ENCODE data around the gene SQSTM1.
"Not testable (repeated sequence)": the region's sequence is repeated elsewhere in the genome, so short reads cannot be mapped to it uniquely, and the experiment has no call there.

Gene SQSTM1

DNA sequence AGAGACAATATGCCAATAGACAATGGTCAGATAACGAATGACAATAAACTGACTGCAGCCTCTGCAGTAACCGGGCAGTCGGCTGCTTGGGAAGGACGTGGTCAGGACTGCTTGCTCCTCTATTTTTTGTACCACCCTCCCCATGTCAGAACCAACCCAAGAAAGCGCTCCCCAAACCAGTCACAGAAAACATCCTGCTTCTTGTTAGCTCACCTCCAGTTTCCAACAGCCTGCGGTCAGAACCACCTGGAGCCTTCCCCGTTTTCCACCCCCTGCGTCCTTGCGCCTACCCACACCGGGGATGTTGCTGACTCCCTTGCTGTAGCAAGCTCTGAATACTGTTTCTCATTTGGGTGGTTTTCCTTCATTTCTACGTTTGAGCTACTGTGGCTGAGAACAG lies 39.6 kb downstream of the SQSTM1 start:
- no peak for DNase-seq

DNA sequence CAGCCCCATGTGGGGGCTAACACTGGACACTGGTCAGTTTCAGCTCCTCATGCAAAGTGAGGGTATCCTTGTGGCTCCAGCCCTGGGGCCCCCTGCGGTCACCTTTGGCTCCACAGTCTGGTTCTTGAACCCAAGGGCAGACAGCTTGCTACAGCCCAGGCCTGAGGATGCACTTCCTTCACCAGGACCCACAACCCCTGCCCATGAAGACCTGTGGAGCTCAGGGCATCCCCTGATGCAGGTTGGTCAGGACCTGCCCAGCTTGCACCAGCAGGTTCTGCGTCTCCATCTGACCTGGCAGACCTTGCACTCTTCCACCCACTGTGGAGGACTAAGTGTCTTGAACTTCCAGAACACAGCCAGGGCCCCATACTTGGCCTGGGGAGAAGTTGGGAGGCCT lies 41.6 kb downstream of the SQSTM1 start:
- no peak for DNase-seq

DNA sequence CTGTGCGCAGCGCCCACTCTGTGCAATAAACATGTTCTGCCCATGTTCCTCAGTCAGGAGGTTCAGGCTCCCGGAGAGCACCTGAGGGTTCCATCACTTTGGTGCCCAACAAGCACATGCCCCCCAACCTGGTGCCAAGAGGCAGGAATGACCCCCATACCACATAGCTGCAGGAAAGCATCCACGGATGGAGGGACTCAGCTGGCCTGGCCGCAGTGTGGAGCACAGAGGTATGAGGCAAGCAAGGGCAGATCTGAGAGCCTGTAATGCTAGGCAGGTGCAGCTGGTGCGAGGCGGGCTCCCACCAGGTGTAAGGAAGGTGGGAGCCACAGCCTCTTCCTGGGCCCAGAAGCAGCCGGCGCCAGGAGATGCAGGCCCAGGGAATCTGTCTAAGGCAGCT lies 42.2 kb downstream of the SQSTM1 start:
- no peak for DNase-seq

DNA sequence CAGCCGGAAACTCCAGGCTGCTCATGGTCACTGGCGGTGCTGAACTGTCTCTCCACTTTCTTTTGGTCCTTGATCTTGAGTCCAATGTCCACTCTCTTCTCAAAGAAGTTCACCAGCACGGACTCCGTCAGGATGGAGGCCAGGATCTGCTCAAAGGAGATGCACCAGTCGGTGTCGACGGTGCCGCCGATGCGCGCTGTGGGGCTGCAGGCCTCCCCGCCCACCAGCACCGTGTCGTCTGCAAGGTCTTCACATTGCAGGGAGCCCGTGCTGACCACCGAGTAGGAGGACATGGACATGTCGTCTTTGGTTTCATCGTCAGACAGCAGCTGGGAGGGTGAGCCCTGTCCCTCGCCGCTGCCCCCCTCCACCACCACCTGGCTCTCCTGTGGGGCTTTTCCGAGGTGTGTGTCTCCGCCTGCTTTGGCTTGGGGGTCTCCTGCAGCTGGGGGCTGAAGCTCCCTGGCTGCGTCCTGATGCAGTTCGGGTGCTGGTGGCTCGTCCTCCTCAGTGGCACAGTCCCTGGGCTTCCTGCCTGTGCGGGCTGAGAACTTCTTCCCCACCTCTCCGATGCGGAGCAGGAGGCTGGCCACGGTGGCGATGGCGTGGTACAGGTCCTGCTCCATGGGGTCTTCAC lies 42.9 kb downstream of the SQSTM1 start:
- no peak for DNase-seq

DNA sequence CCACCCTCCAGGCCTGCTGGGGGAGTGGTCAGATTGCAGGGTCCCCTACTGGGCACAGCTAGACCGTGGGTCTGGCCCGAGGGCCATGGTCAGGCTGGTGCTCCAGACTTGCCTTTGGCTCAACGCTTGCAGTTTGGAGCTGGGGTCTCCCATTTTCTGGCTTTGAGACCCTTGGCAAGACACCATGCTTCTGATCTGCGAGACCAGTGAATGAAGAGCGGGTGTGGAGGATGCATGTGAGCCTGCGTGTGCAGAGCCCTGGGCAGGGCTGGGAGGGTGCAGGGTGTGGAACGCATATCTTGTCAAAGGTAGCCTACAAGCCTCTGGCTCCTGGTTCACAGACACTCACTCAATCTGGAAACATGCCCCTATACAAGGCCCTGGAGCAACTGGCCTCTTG lies 44.0 kb downstream of the SQSTM1 start:
- DNase-seq, result no peak

DNA sequence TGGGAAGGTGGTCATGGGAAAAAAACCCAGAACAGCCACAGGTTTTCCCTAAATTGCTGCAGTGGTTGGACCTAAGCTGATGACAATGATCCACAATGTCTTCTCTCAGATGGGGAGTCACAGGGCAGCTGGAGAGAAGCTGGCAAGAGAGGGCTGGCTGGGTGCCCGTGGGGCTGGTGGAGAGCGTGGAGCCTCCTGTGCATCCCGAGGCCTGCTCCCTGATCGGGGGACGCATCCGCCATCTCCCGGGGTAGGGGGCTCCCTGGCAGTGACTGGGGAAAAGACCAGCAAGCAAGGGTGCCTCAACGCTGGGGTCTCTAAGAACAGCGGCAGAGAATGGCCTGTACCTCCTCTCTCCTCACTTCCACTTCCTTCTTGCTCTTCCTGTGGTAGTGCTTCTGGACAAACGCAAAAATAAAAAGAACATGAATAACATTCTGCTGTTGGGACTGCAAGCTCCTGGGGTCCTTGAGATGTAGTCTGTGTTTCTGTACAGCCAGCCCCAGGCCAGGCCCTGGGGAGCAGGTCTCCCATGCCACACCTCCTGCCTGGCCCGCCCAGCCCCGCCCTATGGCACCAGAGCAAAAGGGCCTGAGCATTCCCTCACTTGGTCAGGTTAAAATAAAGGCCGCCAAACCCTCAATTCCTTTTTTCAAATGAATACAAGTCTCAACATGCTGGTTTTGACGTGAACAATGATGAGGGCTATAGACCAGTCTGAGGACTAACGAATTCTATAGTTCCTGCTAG lies 45.0 kb downstream of the SQSTM1 start:
- no peak for DNase-seq

DNA sequence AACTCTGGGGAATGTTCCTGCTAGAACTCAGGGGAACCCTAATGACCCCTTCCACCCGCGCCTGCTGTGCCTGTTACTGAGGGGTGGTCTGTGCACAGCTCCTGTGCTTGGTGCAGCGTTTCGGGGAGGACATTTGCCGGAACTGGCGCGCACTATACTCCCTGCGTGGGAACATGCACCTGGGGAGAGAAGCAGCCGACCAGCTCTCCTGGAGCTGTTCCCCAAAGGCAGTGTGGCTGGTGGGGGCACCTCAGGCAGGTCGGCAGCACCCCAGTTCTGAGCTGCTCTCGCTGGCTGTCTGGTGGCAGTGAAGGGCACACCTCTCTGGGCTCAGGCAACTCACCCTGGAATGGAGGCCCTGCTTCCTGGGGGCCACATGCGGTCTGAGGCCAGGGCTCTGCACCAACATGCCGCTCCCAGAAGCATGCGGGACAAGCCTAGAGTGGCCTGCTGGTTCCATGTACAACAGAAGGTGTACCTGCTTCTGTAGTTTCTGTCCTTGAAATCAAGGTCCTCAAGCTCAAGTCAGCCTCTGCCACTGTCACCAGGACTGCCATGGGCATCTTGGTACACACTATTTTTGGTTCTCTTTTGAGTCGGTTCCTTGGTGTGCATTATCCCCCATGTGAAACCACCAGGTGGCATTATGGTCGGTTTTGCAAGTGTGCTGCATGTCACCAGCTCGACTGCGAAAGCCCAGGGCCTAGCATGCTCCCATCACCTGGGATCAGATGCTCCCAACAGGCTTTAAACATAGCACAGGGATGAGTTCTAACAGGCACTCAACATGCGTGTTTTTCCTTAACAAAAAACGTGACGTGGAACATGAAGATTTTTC lies 45.8 kb downstream of the SQSTM1 start:
- DNase-seq, result no peak

DNA sequence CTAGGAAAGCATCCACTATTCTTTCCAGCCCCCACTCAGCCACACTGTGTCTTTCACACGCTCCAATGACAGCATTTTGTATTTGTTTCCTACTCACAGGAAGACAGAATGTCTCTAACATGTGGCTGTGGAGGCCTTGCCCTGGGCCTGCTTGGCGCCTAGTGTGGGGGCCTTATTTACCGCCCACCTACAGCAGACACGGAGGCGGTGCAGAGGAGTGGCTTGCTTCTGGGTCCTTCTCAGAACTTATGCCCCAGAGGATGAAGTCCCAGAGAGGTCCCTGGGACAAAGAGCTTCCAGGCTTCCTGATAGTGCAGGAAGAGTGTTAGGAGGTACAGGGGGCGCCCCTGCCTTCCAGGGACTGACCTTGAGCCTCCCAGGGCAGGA lies 46.4 kb downstream of the SQSTM1 start:
- no peak for DNase-seq

DNA sequence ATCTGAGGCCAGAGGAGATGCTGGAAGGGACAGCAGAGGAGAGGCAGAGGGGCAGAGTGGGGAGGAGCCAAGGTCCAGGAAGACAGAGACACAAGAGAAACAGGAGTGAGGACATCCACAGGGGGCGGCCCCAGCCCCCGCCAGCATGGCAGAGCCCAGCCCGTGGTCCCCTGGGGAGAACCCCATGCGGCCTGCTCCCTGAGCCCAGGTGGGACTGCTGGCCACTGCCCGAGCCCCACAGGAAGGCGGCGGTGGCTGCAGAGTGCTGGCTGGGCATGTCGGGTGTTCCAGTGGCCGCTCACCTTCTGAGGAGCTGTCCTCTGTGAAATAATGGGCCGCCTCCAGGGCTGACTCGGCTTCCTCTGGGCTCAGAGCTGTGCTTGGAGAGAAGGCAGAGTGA lies 46.8 kb downstream of the SQSTM1 start:
- no peak for DNase-seq

DNA sequence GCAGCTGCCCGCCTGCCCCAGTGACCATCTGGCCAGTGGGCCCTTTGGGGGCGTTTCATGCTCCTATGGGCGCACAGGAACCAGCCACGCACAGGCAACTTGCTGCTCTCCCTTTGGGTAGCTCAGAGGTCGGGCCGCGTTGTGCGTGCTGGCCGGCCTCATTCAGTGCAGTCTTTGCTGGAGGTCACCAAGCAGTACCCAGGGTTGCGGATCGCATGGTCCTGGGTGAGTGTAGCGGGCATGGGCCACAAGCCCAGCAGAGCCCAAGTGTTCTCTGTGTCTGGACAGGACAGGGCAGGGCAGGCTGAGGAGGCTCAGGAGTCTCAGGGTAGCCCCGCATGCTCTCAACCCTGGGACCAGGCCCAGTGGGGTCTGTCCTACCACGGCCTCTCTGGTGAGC lies 47.8 kb downstream of the SQSTM1 start:
- DNase-seq, result no peak

DNA sequence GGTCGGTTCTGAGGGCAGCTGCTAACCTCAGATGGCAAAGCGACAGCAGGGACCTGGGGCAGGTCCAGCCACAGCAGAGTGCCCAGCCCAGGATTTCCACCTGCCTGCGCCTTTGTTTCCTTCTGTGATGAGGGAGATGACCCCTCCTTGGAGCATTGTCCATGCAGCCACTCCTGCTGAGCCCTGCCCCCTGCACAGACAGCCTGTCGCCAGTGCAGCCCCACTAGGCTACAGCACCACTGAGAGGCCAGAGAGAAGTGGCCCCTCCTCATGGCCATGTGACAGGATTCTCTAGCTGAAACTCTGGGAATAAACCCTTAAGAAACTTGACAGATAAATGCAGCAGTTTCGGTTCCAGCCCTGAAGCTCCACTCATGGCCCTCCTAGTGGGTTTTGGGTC lies 48.4 kb downstream of the SQSTM1 start:
- no peak for DNase-seq

DNA sequence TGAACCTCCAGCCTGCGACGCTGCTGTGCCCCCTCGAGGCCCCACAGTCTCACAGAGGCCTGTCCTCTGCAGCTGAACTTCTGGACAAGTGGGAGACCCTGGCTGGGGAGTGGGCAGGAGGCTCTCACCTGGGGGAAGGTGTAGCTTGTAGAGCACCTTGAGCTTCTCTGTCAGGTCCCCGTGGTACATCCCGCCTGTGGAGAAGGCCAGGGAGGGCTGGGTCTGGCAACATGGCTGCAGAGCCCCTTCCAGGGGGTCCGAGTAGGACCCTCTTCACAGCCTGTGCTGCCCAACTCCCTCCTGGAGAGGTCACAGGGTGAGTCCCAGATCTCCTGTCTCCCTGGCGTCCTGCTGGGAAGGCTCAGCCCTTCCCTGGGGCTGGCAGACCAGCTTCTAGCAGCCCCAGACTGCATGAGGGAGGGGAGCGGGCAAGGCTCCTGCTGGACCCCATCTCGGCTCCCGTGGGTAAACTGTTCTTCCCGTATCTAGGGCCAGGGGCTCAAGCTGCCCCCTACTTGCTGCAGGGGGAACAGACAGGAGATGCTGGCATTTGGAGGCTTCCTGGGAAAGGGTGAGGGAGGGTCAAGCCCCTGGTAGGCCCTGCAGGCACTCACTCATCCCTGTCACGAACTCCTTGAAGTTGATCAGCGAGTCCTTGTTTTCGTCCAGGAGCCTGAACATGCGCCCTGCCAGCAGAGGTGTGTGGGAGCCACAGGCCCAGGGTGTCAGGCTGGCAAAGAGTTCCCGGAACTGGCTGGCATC lies 49.1 kb downstream of the SQSTM1 start:
- no peak for DNase-seq

DNA sequence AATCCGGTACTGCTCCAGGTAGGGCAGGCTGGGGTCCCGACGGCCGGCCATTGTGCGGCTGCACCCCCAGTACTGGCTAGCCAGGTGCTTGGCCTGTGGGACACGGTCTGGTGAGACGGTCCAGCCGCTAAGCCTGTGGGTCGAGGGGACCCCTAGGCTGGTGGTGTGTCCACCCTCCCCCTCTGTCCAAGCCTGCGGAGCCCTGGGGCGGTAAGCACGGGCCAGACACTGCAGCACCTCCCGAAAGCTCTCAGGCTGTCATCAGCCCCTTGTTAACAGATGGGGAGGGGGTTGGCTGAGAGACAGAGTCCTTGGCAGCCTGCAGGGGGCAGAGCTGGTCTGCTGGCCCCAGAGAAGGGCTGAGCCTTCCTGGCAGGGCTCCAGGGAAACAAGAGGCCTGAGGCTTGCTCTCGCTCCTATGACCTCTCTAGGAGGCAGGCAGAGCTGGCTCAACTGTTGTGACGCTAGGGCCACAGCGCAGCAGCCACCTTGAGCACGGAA lies 49.7 kb downstream of the SQSTM1 start:
- DNase-seq, result no peak

DNA sequence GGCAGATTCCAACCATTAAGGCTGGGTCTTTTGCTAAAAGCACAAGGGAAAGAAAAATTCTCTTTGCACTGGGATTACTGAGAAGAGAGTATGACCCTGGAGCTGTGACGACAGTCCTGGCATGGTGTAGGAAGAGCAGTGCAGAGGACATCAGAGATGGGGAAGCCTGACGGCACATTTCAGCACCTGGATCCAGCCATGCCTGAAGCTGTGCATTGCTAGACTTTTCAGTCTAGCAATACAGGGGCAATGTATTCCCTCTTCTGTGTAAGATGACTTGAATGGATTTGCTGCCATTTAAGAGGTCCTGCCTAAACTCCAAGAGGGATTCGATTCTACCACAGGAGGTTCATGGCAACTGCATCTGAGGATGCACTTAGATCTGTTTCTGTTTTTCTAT lies 50.2 kb downstream of the SQSTM1 start:
- no peak for DNase-seq

DNA sequence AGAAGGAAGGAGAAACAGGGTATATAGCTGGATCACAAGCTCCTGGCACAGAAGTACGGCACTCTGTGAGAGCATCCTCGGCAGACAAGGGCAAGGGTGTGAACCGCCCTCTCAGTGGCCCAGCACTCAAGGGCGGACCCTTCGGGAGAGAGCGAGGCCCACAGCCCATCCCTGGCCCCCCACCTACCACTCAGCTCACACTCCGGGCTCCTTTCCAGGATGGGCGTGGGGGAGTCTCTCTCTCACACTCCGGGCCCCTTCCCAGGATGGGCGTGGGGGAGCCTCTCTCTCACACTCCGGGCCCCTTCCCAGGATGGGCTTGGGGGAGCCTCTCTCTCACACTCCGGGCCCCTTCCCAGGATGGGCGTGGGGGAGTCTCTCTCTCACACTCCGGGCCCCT lies 50.8 kb downstream of the SQSTM1 start:
- not testable (repeated sequence) for DNase-seq

DNA sequence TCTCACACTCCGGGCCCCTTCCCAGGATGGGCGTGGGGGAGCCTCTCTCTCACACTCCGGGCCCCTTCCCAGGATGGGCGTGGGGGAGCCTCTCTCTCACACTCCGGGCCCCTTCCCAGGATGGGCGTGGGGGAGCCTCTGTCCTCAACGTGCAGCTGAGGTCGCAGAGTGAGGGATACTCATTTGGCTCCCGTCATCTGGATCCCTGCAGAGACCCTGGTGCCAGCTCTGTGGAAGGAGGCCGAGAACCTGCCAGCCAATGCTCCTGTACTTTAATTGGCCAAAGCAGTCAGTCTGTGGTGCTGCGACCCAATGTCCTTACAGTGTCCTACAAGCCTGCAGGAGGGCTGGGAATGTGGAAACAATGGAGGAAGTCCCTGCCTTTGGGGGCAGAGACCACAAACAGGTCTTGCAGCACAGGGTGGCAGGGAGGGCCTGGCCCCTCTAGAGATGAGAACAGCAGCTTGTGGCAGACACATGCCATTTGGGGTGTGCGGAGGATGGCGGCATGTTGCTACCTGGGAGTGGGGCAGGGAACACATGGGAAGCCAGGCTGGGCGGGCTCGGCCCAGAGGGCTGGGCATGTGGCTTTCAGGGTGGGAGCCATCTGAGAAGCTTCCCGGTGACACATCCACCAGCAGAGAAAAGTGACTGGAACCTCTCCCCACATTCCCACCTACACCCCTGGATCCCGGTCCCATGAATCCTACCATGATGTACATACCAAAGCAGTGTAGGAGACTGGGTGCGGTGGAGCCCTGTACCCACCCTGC lies 51.5 kb downstream of the SQSTM1 start:
- DNase-seq, result no peak

DNA sequence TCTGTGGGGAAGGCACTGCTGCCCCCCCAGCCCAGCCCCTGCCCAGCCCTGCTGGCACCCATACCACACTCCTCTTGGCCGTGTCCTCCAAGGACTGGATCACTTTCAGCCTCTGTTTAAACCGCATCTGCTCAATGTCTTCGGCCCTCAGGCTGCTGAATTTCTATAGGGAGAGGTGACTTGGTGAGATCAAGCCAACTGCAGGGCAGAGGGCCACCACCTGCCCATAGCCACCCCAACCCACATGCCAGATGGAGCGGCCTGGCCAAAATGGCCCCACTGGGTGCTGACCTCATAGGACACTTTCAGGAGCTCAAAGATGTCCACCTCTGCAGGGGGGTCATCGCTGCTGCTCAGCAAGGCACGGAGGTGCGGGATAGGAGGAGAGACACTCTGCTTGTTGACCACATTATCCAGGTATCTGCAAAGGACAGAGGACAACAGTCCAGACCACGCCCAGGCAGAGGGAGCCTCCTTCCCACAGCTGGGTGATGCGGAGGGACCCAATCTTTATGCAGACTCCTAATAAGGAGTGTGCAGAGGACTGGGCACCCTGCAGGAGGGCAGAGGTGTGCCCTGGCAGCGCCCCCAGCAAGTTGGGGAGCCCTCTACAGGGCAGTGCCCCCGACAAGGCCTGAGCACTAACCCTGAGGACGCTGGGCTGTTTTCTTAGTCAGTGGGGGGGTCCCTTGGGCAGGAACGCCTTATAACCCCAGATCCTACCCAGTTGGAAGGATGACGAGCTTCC lies 52.3 kb downstream of the SQSTM1 start:
- no peak for DNase-seq

DNA sequence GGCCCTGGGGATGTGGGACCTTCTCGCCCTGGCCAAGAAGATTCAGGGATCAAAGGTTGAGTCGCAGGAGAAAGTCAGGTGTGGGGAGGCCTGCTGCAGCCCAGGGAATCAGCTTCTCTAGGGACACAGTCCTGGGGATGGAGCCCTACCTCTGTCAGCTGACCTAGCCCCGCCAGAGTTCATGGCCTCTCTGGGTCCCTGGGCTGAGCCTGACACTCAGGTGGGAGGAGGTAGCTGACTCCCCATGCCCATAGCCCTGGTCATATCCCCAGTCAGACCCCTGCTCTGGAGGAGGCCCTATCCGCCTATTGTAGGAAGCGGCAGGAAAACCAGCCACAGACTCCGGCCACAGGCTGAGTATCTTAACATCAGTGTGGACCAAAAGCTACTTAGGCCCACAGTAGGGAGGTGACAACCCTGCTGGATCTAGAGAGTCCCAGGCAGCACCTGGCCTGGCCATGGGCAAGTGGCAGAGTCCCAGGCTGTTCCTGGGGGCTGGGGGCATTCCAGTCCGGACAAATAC lies 52.9 kb downstream of the SQSTM1 start:
- no peak for DNase-seq

DNA sequence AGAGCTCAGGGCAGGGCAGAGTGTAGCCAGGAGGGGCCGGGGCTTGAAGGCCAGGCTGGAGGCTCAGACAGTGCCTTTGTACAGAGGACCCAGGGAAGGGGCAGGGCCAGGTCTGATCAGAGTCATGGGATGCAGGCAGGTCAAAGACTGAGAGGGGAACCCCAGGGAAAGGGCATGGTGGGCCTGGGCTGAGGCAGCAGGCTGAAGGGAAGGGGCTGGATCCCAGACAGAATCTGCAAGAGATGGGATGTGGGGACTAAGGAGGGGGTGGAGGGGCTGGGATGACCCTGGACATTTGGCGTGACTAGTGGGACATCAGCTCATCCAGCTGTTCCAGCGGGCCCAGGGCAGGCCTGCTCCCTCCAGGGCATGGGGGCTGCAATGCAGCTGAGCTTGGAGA lies 53.4 kb downstream of the SQSTM1 start:
- DNase-seq, result no peak

DNA sequence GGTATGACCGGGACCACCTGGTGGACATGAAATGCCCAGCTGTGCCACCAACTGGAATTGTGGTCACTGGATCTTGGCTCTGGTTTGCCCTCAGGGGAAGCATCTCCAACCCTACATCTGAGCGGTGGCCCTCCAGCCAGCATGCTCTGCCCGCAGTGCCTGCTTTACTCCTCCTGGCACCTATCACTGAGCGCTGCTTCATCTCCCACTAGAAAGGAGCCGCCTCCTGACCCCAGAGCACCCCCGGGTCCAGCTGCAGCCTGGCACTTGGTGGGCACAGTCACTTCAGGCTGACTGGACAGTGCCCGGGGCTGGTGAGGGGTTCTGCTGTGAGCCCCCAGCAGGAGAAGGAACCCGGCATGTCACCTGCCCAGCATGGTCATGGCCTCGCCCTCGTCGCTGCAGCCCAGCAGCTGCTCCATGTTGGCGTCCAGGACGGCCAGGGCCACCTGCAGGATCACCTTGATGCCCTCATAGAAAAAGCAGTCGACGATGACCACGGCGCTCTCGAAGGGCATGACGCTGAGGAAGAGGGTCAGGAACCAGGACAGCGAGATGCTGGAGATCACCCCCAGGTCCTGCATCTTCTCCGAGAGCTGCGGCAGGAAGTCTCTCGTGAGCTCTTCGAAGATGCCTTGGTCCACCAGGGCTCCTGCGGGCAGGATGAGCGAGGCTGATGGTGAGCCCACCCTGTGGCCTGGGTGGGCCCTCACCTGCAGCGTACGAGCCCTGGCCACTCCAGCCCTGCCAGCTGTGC lies 54.0 kb downstream of the SQSTM1 start:
- DNase-seq, result no peak
